Measurements from ENCODE around the gene SPOCK1. TPM values are rescaled to one million over a fixed set of nuclear protein-coding genes. Genes with fewer than 3 reads are reported as not detected.

The SPOCK1 gene
- polyA plus RNA-seq, 1 experiment, result 76.0 TPM

DNA sequence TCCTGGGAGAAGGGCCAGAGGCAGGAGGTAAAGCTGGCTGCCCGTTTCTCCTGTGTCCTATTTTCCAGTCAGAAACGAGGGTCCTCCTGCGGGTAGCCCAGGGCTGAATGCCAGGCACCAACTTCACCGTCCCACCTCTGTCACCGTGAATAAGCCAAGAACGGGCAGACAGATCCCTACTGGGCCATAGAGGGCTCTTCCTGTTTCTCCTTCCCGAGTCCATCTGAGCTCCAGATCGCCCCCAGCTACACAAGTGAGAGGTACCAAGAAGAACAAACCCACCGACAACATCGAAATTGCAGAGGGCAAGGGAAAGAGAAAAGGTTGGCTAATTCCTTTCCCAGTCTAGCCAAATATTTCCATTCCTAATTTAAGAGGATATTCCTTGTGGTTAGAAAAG lies 93.7 kb downstream of the SPOCK1 start:
- CTCF ChIA-PET, result no interaction called here

DNA sequence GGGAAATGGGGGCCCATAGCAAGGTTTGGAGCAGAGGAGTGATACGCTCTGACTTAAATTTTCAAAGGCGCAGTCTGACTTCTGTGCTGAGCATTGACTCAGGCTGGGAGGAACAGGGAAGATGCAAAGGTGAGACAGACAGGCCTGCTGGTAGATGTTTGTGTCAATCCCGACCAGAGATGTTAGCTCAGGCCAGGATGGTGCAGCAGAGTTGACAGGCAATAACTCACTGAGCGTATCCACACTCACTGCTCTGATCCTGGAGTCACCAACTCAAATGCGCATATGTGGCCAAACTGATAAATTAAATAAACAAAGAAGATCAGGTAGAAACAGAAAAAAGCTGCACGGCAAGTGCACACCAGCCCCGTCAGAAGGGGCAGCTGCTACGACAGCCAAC lies 95.3 kb downstream of the SPOCK1 start:
- DNase-seq (ENCODE audit: low read depth, low spot score), result no peak
- CTCF ChIA-PET, result no interaction called here
- Histone ChIP-seq H3K4me3 (ENCODE audit: low read depth, low read length) (no peak overlapping the region), H3K27me3 (ENCODE audit: control insufficient read depth, insufficient read depth, low read length) (no peaks in the 10 kb centered on the region), H3K9me3 (ENCODE audit: control insufficient read depth, insufficient read depth, low read length) (no peaks in the 10 kb centered on the region), H3K27ac (ENCODE audit: low read depth, low read length) (no peak overlapping the region)
- POLR2A ChIA-PET, result no interaction called here
- TF ChIP-seq, protein P1, sequence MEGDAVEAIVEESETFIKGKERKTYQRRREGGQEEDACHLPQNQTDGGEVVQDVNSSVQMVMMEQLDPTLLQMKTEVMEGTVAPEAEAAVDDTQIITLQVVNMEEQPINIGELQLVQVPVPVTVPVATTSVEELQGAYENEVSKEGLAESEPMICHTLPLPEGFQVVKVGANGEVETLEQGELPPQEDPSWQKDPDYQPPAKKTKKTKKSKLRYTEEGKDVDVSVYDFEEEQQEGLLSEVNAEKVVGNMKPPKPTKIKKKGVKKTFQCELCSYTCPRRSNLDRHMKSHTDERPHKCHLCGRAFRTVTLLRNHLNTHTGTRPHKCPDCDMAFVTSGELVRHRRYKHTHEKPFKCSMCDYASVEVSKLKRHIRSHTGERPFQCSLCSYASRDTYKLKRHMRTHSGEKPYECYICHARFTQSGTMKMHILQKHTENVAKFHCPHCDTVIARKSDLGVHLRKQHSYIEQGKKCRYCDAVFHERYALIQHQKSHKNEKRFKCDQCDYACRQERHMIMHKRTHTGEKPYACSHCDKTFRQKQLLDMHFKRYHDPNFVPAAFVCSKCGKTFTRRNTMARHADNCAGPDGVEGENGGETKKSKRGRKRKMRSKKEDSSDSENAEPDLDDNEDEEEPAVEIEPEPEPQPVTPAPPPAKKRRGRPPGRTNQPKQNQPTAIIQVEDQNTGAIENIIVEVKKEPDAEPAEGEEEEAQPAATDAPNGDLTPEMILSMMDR (IDR thresholded peaks at IDR 0.05; ENCODE audit: low read depth, low read length), result no peak

More for the DNA sequence above, 93.7 kb downstream of the SPOCK1 start:
- POLR2A ChIA-PET, result no interaction called here
- DNase-seq (ENCODE audit: low read depth, low spot score), result no peak
- Histone ChIP-seq H3K27ac (ENCODE audit: low read depth, low read length) (no peak overlapping the region), H3K4me3 (ENCODE audit: low read depth, low read length) (no peak overlapping the region), H3K9me3 (ENCODE audit: control insufficient read depth, insufficient read depth, low read length) (no peaks in the 10 kb centered on the region), H3K27me3 (ENCODE audit: control insufficient read depth, insufficient read depth, low read length) (no peaks in the 10 kb centered on the region)
- TF ChIP-seq, protein P1 (IDR thresholded peaks at IDR 0.05; ENCODE audit: low read depth, low read length), result no peak

DNA sequence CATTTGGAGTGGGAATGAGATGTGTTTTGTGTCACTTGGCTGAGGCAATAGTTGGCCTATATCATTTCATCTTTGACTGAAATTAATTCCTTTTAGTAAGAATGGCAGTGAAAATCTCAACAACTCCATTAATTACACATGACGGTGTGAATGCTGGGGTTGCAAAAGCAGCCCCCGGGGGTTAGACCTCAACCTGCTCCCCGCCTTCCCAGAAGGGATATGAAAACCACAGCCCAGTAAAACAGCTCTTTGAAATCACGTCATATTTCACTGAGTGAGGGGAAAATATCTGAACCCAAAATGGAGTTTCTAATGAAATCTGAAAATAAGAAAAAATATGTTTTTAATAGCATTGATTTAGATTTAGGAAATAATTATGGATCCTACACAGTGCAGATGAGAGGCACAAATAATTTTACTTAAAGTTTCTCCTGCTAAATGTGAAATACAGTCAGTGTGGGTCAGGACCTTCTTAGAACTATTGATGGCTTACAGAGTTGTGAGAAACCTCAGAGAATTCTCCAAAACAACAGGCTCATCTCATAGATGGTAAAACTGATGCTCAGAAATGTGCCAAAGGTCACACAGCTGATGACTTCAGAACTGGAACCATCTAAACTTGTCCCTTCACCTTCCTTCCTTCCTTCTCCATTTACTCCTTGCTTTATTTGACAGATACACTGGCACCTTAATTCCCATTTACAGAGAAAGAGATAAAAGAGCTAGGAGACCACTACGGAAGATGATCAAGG lies 96.5 kb downstream of the SPOCK1 start:
- Histone ChIP-seq H3K27me3 (ENCODE audit: control insufficient read depth, insufficient read depth, low read length) (no peaks in the 10 kb centered on the region), H3K27ac (ENCODE audit: low read depth, low read length) (no peak overlapping the region), H3K9me3 (ENCODE audit: control insufficient read depth, insufficient read depth, low read length) (no peaks in the 10 kb centered on the region), H3K4me3 (ENCODE audit: low read depth, low read length) (no peak overlapping the region)
- CTCF ChIA-PET, result no interaction called here
- no peak for DNase-seq (ENCODE audit: low read depth, low spot score)
- POLR2A ChIA-PET, result no interaction called here
- TF ChIP-seq, protein P1 (IDR thresholded peaks at IDR 0.05; ENCODE audit: low read depth, low read length), result no peak

DNA sequence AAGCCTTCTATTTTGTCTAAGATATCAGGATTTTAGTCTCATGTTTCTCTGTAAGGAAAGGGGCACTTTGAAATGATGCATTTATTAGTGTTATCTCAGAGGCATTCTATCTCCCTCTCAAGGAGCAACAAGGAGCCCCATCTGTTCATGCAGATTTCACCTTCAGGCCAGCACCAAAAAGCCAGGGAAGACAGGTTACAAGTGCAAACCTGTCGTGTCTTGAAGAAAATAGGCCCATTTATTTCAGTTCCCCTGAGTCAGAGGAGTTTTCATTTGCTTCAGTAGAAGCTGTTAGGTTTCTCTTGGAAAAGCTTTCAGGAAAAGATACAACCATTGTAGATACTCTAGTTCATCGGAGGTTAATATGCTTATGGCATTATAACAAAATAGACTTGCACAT lies 97.2 kb downstream of the SPOCK1 start:
- H3K9me3 ChIP-seq (ENCODE audit: control insufficient read depth, insufficient read depth, low read length), result no peaks in the 10 kb centered on the region
- ChIA-PET CTCF (no interaction called here), POLR2A (no interaction called here)
- H3K27ac ChIP-seq (ENCODE audit: low read depth, low read length), result no peak overlapping the region
- H3K4me3 ChIP-seq (ENCODE audit: low read depth, low read length), result no peak overlapping the region
- TF ChIP-seq, protein P1 (IDR thresholded peaks at IDR 0.05; ENCODE audit: low read depth, low read length), result no peak
- H3K27me3 ChIP-seq (ENCODE audit: control insufficient read depth, insufficient read depth, low read length), result no peaks in the 10 kb centered on the region
- no peak for DNase-seq (ENCODE audit: low read depth, low spot score)

DNA sequence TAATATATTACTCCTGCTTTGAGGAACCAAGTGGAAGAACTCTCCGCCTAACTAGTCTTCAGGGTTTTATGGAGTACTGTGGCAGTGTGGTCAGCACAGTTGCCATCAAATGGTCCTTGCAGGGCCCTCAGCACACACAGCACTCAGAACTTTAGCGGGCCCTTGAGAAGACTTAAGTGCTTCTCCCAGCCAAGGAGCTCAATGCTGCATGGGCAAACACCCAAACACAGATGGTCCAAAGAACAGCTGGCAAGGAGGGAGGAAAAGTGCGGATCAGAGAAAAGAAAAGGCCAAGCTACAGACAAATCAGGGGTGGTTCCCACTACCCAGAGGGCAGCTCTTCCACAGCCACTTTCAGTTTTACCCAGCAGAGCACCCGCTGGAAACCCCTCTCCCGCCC lies 98.6 kb downstream of the SPOCK1 start:
- Histone ChIP-seq H3K27ac (ENCODE audit: low read depth, low read length) (no peak overlapping the region), H3K9me3 (ENCODE audit: control insufficient read depth, insufficient read depth, low read length) (no peaks in the 10 kb centered on the region), H3K4me3 (ENCODE audit: low read depth, low read length) (no peak overlapping the region), H3K27me3 (ENCODE audit: control insufficient read depth, insufficient read depth, low read length) (no peaks in the 10 kb centered on the region)
- ChIA-PET CTCF (no interaction called here), POLR2A (no interaction called here)
- TF ChIP-seq, protein P1 (IDR thresholded peaks at IDR 0.05; ENCODE audit: low read depth, low read length), result no peak
- no peak for DNase-seq (ENCODE audit: low read depth, low spot score)

Measured in AG04450 (cell line).